HCT116 (cell line): Measurements from ENCODE around the gene EIF5B. TPM values are rescaled to one million over a fixed set of nuclear protein-coding genes. Genes with fewer than 3 reads are reported as not detected.

ENCODE experiments used
- ATAC-seq: fragments of 200-7000 bp; cut with Tn5 transposase; 2 replicates; pipeline ENCODE4 v1.9.1; 2020; ENCODE audit warnings: mild to moderate bottlenecking, moderate library complexity
- BruUV-seq: library from RNA; stranded (reverse); fragments of 400-500 nt; replicated peaks from 2 replicates; lab custom pipeline; 2021; lab: Mats Ljungman, UMichigan
- CTCF ChIA-PET: fragments of 300-600 bp; sonication (Branson Sonifier 250); formaldehyde crosslinking; loops from one replicate; lab custom pipeline; 2021; ENCODE audit warnings: antibody characterized with exemption; lab: Charles Lee
- POLR2A ChIA-PET: fragments of 300-600, 350-600 bp; sonication (Branson Sonifier 250); formaldehyde crosslinking; loops from one replicate; lab custom pipeline; 2021; ENCODE audit warnings: antibody characterized with exemption; lab: Charles Lee
- RAD21 ChIA-PET, 2 experiments: fragments of 300-600 bp; sonication (Branson Sonifier 250); formaldehyde crosslinking; loops; one replicate each; lab custom pipeline; 2023; ENCODE audit warnings: low total read pairs in 2 of 2; ENCODE audit not compliant: uncharacterized antibody in 2 of 2, unreplicated experiment in 2 of 2, low non-redundant PET in 1 of 2; lab: Charles Lee
- DNase-seq: peaks from one replicate; pipeline ENCODE4 v3.0.0-alpha.2; 2010; ENCODE audit warnings: low read depth, low spot score
- H2AFZ ChIP-seq: fragments of 200-600 bp; shearing (Covaris generic), sonication (generic); 2 replicates; pipeline ENCODE4 v1.6.1; 2017; ENCODE audit warnings: low read depth, mixed run types, mixed read lengths, antibody characterized with exemption, low read length; ENCODE audit not compliant: poor library complexity, severe bottlenecking
- H3K27ac ChIP-seq: 2 replicates; pipeline ENCODE4 v1.5.1; 2012; ENCODE audit warnings: low read depth, low read length
- H3K27me3 ChIP-seq: fragments of 200-600 bp; sonication (generic); 2 replicates; pipeline ENCODE4 v1.6.1; 2016; ENCODE audit warnings: mixed run types, low read length, mixed read lengths; ENCODE audit not compliant: insufficient read depth
- H3K36me3 ChIP-seq, 2 experiments: fragments of 200-500 bp in 1 of 2; fragments of 200-600 bp in 1 of 2; sonication (Bioruptor generic) in 1 of 2; sonication (generic) in 1 of 2; 2 replicates each; pipeline versions ENCODE4 v1.5.1 to v1.6.1; 2014 to 2016; ENCODE audit warnings: low read length in 2 of 2, inconsistent platforms in 1 of 2, mixed read lengths in 1 of 2, mixed run types in 1 of 2; ENCODE audit not compliant: insufficient read depth in 2 of 2, control insufficient read depth in 1 of 2
- H3K4me1 ChIP-seq, 2 experiments: fragments of 200-600 bp in 1 of 2; sonication (generic) in 1 of 2; 2 replicates each; pipeline versions ENCODE4 v1.5.1 to v1.6.1; 2012 to 2017; ENCODE audit warnings: low read length in 2 of 2, inconsistent platforms in 1 of 2, mild to moderate bottlenecking in 1 of 2, mixed read lengths in 1 of 2, mixed run types in 1 of 2, moderate library complexity in 1 of 2; ENCODE audit not compliant: insufficient read depth in 2 of 2, control insufficient read depth in 1 of 2
- H3K4me2 ChIP-seq: fragments of 200-600 bp; sonication (generic); 2 replicates; pipeline ENCODE4 v1.6.1; 2017; ENCODE audit warnings: mixed run types, low read length, mixed read lengths
- H3K4me3 ChIP-seq, 2 experiments: fragments of 200-600 bp in 1 of 2; sonication (generic) in 1 of 2; replicated peaks in 1 of 2; 2 replicates each; pipeline ENCODE4 v1.5.1; 2011 to 2016; ENCODE audit warnings: low read length in 2 of 2, control low read depth in 1 of 2, low read depth in 1 of 2, mild to moderate bottlenecking in 1 of 2, mixed read lengths in 1 of 2, mixed run types in 1 of 2
- H3K79me2 ChIP-seq: fragments of 200-600 bp; sonication (generic); 2 replicates; pipeline ENCODE4 v1.6.1; 2017; ENCODE audit warnings: mild to moderate bottlenecking, mixed run types, low read length, moderate library complexity, mixed read lengths; ENCODE audit not compliant: insufficient read depth
- H3K9ac ChIP-seq: fragments of 200-600 bp; sonication (generic); 2 replicates; pipeline ENCODE4 v1.6.1; 2016; ENCODE audit warnings: low read length, mixed read lengths
- H3K9me2 ChIP-seq: fragments of 200-600 bp; sonication (generic), shearing (Covaris generic); 2 replicates; pipeline ENCODE4 v1.6.1; 2017; ENCODE audit warnings: mixed run types, mild to moderate bottlenecking, moderate library complexity; ENCODE audit not compliant: insufficient read depth
- H3K9me3 ChIP-seq, 2 experiments: fragments of 200-500 bp in 1 of 2; fragments of 200-600 bp in 1 of 2; sonication (Bioruptor generic) in 1 of 2; sonication (generic) in 1 of 2; 2 replicates each; pipeline ENCODE4 v1.6.1; 2014 to 2017; ENCODE audit warnings: low read length in 2 of 2, mixed read lengths in 2 of 2, inconsistent platforms in 1 of 2, low read depth in 1 of 2, mild to moderate bottlenecking in 1 of 2, mixed run types in 1 of 2, moderate library complexity in 1 of 2; ENCODE audit not compliant: control insufficient read depth in 1 of 2, insufficient read depth in 1 of 2
- H4K20me1 ChIP-seq: fragments of 200-600 bp; sonication (generic), shearing (Covaris generic); 2 replicates; pipeline ENCODE4 v1.6.1; 2017; ENCODE audit warnings: mixed run types, mild to moderate bottlenecking, moderate library complexity; ENCODE audit not compliant: insufficient read depth
- CTCF ChIP-seq, 3 experiments: fragments of 200-600 bp in 1 of 3; sonication (generic) in 1 of 3; IDR thresholded peaks in 2 of 3; conservative IDR thresholded peaks in 1 of 3; 2 replicates each; pipeline ENCODE4 v1.5.1; 2012 to 2017; ENCODE audit warnings: low read depth in 2 of 3, low read length in 2 of 3, antibody characterized with exemption in 1 of 3, borderline replicate concordance in 1 of 3, control low read depth in 1 of 3, mild to moderate bottlenecking in 1 of 3, mixed read lengths in 1 of 3, mixed run types in 1 of 3, moderate library complexity in 1 of 3; ENCODE audit not compliant: insufficient read depth in 1 of 3
- EGR1 ChIP-seq: IDR thresholded peaks from 2 replicates; pipeline ENCODE4 v1.6.1; 2012; ENCODE audit warnings: low read depth
- FOSL1 ChIP-seq: IDR thresholded peaks from 2 replicates; pipeline ENCODE4 v1.6.1; 2012; ENCODE audit warnings: low read depth
- JUND ChIP-seq: IDR thresholded peaks from 2 replicates; pipeline ENCODE4 v1.6.1; 2012
- MAX ChIP-seq: IDR thresholded peaks from 2 replicates; pipeline ENCODE4 v1.6.1; 2012
- YY1 ChIP-seq: IDR thresholded peaks from 2 replicates; pipeline ENCODE4 v1.6.1; 2011; ENCODE audit warnings: low read length, low read depth, moderate library complexity, mild to moderate bottlenecking; ENCODE audit not compliant: insufficient replicate concordance; ENCODE audit errors: extremely low read depth
- ZFX ChIP-seq: fragments of 450-650 bp; IDR thresholded peaks from 2 replicates; pipeline ENCODE4 v1.6.1; 2017
- ZNF274 ChIP-seq: fragments of 200-500 bp; sonication (Bioruptor generic); IDR thresholded peaks from 2 replicates; pipeline ENCODE4 v1.6.1; 2014; ENCODE audit warnings: mild to moderate bottlenecking, low read depth, low read length, inconsistent platforms
- intact Hi-C: fragments of 100-400 bp; cut with micrococcal nuclease; formaldehyde crosslinking; loops from 2 replicates; pipeline ENCODE4 v1.10.0; 2022
- total RNA-seq: library from RNA; stranded (reverse); gene quantifications from one replicate; pipeline ENCODE4 v1.2.1, GENCODE V29; 2021; ENCODE audit not compliant: unreplicated experiment

Gene EIF5B
- total RNA-seq, 1 experiment from 2014 or later = 65.9 TPM

GRCh38 chr2:99338029-99338585, 918 bp downstream of the EIF5B start (continued):
- TF ChIP-seq JUND = no peak
- no peak for TF ChIP-seq EGR1
- TF ChIP-seq MAX = no peak
- TF ChIP-seq, all 23 proteins: peak for 0

GRCh38 chr2:99340669-99341236, 3.6 kb downstream of the EIF5B start:
- Histone ChIP-seq H3K27me3 (no peaks in the 10 kb centered on the region), H3K79me2 (peaks cover 90% of the 10 kb centered on the region), H3K9me2 (no peaks in the 10 kb centered on the region), H3K4me2 (no peak overlapping the region), H3K9me3 (no peaks in the 10 kb centered on the region), H3K27ac (no peak overlapping the region), H3K36me3 (no peaks in the 10 kb centered on the region), H3K9ac (no peak overlapping the region), H3K4me1 (peaks cover 0 to 16% of the 10 kb centered on the region in 2 experiments), H4K20me1 (peaks cover 11% of the 10 kb centered on the region; the same call in 1 of the 2 replicates), H2AFZ (no peak overlapping the region), H3K4me3 (no peak overlapping the region)
- POLR2A ChIA-PET = no interaction called here
- TF ChIP-seq CTCF (IDR thresholded peaks at IDR 0.05 in 2 of 3, conservative IDR thresholded peaks at IDR 0.05 in 1 of 3; ENCODE audit: borderline replicate concordance in 1 of 3, insufficient read depth in 1 of 3, low read depth in 2 of 3, low read length in 2 of 3) (no peak), FOSL1 (no peak), YY1 (no peak), ZFX (no peak), ZNF274 (no peak)
- no peak for ATAC-seq
- no TSS peak for BruUV-seq
- CTCF ChIA-PET = no interaction called here
- intact Hi-C loops = no loop called here
- RAD21 ChIA-PET = no interaction called here
- DNase-seq = no peak
